AG10803 (cell line): Measurements from ENCODE around the gene NAV3.

Source experiments
- DNase-seq: peaks from one replicate; pipeline ENCODE4 v3.0.0; 2010; ENCODE audit warnings: low read depth
- H3K4me3 ChIP-seq: 2 replicates; pipeline ENCODE4 v1.5.1; 2011; ENCODE audit warnings: mild to moderate bottlenecking, low read length, control low read depth
- CTCF ChIP-seq: conservative IDR thresholded peaks from 2 replicates; pipeline ENCODE4 v1.5.1; 2011; ENCODE audit warnings: mild to moderate bottlenecking, low read length, control low read depth, inconsistent platforms

NAV3 gene

GRCh38 chr12:78004249-78005093 lies 173.8 kb downstream of the NAV3 start:
- no peak for TF ChIP-seq CTCF
- no peak overlapping the region for H3K4me3 ChIP-seq
- DNase-seq: peak; percentile 11

- H3K4me3 ChIP-seq: no peak overlapping the region
- DNase-seq: no peak
- no peak for TF ChIP-seq CTCF
Measured at GRCh38 chr12:78005094-78005492, 174.4 kb downstream of the NAV3 start.

- DNase-seq: no peak
- TF ChIP-seq CTCF: no peak
- H3K4me3 ChIP-seq: no peak overlapping the region
Measured at GRCh38 chr12:78007173-78007572, 176.5 kb downstream of the NAV3 start.

- no peak for DNase-seq
- no peak overlapping the region for H3K4me3 ChIP-seq
- TF ChIP-seq CTCF: no peak
Measured at GRCh38 chr12:78009031-78009430, 178.3 kb downstream of the NAV3 start.

- no peak for TF ChIP-seq CTCF
Measured at GRCh38 chr12:78018171-78018910, 187.6 kb downstream of the NAV3 start.

GRCh38 chr12:78018939-78019338 lies 188.2 kb downstream of the NAV3 start:
- no peak overlapping the region for H3K4me3 ChIP-seq
- peak; percentile 41 for DNase-seq
- no peak for TF ChIP-seq CTCF

More at GRCh38 chr12:78018171-78018910, 187.6 kb downstream of the NAV3 start:
- peak; percentile 16 for DNase-seq
- no peak overlapping the region for H3K4me3 ChIP-seq
